ENCODE results near the gene CCDC57.

Gene CCDC57

DNA sequence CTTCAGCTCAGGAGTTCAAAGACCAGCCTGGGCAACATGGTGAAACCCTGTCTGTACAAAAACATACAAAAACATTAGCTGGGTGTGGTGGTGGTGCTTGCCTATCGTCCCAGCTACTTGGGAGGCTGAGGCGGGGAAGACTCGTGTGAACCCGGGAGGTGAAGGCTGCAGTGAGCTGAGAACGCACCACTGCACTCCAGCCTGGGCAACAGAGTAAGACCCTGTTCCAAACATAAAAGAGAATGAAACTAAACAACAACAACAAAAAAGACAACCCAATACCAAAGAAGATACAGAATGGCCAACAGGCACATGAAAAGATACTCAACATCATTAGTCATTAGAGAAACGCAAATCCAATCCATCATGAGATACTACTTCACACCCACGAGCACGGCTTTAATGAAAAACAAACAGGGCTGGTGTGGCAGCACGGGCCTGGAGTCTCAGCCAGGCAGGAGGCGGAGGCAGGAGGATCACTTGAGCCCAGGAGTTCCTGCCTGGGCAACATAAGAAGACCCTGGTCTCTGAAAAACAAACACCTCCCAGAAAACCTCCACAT is 8.8 kb upstream of the CCDC57 start:
- TF ChIP-seq TAF1 (IDR thresholded peaks at IDR 0.05; ENCODE audit: borderline replicate concordance, insufficient read depth, low read length) (no peak), SIN3A (IDR thresholded peaks at IDR 0.05; ENCODE audit: borderline replicate concordance, insufficient read depth, low read length) (no peak), POLR2AphosphoS5 (IDR thresholded peaks at IDR 0.05; ENCODE audit: low read depth, low read length) (no peak), FOXP2 (optimal IDR thresholded peaks at IDR 0.05; ENCODE audit: borderline replicate concordance, extremely low read depth, extremely low read length, insufficient read depth) (no peak)
- TF ChIP-seq, protein P1, sequence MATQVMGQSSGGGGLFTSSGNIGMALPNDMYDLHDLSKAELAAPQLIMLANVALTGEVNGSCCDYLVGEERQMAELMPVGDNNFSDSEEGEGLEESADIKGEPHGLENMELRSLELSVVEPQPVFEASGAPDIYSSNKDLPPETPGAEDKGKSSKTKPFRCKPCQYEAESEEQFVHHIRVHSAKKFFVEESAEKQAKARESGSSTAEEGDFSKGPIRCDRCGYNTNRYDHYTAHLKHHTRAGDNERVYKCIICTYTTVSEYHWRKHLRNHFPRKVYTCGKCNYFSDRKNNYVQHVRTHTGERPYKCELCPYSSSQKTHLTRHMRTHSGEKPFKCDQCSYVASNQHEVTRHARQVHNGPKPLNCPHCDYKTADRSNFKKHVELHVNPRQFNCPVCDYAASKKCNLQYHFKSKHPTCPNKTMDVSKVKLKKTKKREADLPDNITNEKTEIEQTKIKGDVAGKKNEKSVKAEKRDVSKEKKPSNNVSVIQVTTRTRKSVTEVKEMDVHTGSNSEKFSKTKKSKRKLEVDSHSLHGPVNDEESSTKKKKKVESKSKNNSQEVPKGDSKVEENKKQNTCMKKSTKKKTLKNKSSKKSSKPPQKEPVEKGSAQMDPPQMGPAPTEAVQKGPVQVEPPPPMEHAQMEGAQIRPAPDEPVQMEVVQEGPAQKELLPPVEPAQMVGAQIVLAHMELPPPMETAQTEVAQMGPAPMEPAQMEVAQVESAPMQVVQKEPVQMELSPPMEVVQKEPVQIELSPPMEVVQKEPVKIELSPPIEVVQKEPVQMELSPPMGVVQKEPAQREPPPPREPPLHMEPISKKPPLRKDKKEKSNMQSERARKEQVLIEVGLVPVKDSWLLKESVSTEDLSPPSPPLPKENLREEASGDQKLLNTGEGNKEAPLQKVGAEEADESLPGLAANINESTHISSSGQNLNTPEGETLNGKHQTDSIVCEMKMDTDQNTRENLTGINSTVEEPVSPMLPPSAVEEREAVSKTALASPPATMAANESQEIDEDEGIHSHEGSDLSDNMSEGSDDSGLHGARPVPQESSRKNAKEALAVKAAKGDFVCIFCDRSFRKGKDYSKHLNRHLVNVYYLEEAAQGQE (IDR thresholded peaks at IDR 0.05; ENCODE audit: insufficient read depth in 1 of 2, low read depth in 2 of 2, low read length in 2 of 2) = no peak

DNA sequence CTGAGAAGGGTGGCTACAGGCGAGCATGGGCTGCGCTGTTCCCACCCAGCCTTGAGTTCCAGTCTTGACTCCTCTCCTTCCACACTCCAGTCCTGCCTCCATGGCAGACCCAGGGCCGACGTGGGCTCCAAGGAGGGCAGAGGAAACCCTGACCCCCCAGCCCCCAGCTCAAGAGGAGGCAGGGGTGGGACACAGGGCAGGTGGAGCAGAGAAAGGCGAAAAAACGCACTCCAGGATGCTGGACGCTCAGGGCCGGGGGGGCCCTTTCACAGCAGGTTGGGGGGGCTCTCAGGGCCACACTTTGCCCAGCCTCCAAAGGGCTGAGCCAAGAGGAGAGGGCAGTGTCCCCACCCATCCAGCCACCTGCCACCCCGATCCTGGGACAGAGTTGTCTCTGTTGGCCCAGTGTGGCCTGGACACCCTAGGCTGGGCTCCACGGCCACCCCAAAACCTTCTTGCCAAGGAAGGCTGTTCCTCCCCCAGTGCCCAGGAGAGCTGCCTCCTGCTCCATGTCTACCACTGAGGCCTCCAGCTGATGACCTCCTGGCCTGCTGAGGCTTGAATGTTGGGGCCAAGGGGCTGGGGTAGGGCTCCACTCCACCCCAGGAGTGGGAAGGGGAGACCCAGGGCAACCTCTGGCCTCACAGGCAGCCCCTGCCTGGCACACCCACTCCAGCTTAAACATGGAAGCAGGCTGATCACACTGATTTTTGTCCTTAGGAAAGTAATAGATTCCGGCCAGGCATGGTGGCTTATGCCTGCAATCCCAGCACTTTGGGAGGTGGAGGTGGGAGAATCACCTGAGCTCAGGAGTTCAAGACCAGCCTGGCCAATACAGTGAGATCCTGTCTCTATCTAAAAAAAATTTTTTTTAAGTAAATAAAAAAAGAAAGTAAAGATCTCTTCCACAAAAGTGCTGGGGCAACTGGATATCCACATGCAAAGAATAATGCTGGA is 7.4 kb upstream of the CCDC57 start:
- no peak for TF ChIP-seq POLR2AphosphoS5 (IDR thresholded peaks at IDR 0.05; ENCODE audit: low read depth, low read length)
- no peak for TF ChIP-seq FOXP2 (optimal IDR thresholded peaks at IDR 0.05; ENCODE audit: borderline replicate concordance, extremely low read depth, extremely low read length, insufficient read depth)
- TF ChIP-seq TAF1 (IDR thresholded peaks at IDR 0.05; ENCODE audit: borderline replicate concordance, insufficient read depth, low read length) = no peak
- TF ChIP-seq SIN3A (IDR thresholded peaks at IDR 0.05; ENCODE audit: borderline replicate concordance, insufficient read depth, low read length) = no peak
- TF ChIP-seq, protein P1 (IDR thresholded peaks at IDR 0.05; ENCODE audit: insufficient read depth in 1 of 2, low read depth in 2 of 2, low read length in 2 of 2) = no peak

- TF ChIP-seq POLR2AphosphoS5 (IDR thresholded peaks at IDR 0.05; ENCODE audit: low read depth, low read length) (no peak), TAF1 (IDR thresholded peaks at IDR 0.05; ENCODE audit: borderline replicate concordance, insufficient read depth, low read length) (no peak), FOXP2 (optimal IDR thresholded peaks at IDR 0.05; ENCODE audit: borderline replicate concordance, extremely low read depth, extremely low read length, insufficient read depth) (no peak), SIN3A (IDR thresholded peaks at IDR 0.05; ENCODE audit: borderline replicate concordance, insufficient read depth, low read length) (no peak)
- TF ChIP-seq, protein P1 (IDR thresholded peaks at IDR 0.05; ENCODE audit: insufficient read depth in 1 of 2, low read depth in 2 of 2, low read length in 2 of 2) = no peak
Observed at GRCh38 chr17:82219083-82219482, 6.4 kb upstream of the CCDC57 start.

DNA sequence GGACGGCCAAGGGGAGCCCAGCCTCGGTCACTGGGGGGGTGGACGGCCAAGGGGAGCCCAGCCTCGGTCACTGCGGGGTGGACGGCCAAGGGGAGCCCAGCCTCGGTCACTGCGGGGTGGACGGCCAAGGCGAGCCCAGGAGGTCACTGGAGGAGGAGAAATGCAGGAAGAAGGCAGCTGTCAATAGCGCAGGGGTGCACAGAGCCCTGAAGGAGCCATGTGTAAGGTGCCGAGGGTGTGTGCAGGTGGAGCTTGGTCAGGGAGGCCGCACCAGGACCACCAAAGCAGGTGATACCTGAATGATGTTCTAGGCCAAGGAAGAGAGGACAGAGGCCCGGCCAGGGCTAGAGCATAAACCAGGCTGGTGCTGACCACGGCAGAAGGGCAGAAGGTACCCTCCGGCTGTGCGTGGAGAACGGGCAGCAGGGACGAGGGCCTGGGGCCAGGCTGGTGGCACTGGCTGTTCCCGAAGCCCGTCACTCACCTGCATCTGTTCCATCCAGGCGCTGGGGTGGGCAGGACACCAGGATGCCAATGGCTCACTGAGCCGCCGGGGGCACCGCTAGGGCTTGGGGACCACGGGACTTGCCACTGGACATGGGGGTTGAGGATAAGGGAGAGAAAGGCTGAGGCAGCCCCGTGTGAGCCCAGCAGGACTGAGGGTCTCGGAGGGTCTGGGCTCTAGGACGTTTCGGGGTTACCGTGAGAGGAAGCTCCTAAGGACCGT is 5.9 kb upstream of the CCDC57 start:
- TF ChIP-seq POLR2AphosphoS5 (IDR thresholded peaks at IDR 0.05; ENCODE audit: low read depth, low read length) (no peak), SIN3A (IDR thresholded peaks at IDR 0.05; ENCODE audit: borderline replicate concordance, insufficient read depth, low read length) (no peak), TAF1 (IDR thresholded peaks at IDR 0.05; ENCODE audit: borderline replicate concordance, insufficient read depth, low read length) (no peak), FOXP2 (optimal IDR thresholded peaks at IDR 0.05; ENCODE audit: borderline replicate concordance, extremely low read depth, extremely low read length, insufficient read depth) (no peak)
- TF ChIP-seq, protein P1 (IDR thresholded peaks at IDR 0.05; ENCODE audit: insufficient read depth in 1 of 2, low read depth in 2 of 2, low read length in 2 of 2) = no peak

Data from PFSK-1 (cell line).